C4-2B (cell line): ENCODE measurements around the gene FHIP2A.

Experiments
- H3K27ac ChIP-seq: fragments of 450-650 bp; 2 replicates; pipeline ENCODE4 v1.5.1; 2017
- CTCF ChIP-seq: fragments of 450-650 bp; conservative IDR thresholded peaks from 2 replicates; pipeline ENCODE4 v1.5.1; 2017; ENCODE audit warnings: mild to moderate bottlenecking
- ZFX ChIP-seq: fragments of 450-650 bp; IDR thresholded peaks from 2 replicates; pipeline ENCODE4 v1.6.1; 2017

Gene FHIP2A

GRCh38 chr10:114801411-114801813 is 20.2 kb upstream of the FHIP2A start:
- no peak overlapping the region for H3K27ac ChIP-seq

GRCh38 chr10:114802177-114802576 is 19.4 kb upstream of the FHIP2A start:
- H3K27ac ChIP-seq, result no peak overlapping the region
- TF ChIP-seq ZFX (no peak), CTCF (no peak)

More at GRCh38 chr10:114801411-114801813, 20.2 kb upstream of the FHIP2A start:
- no peak for TF ChIP-seq CTCF

GRCh38 chr10:114806562-114807391 is 14.8 kb upstream of the FHIP2A start:
- H3K27ac ChIP-seq, result no peak overlapping the region

GRCh38 chr10:114808982-114809381 is 12.6 kb upstream of the FHIP2A start:
- H3K27ac ChIP-seq, result no peak overlapping the region
- TF ChIP-seq ZFX (no peak), CTCF (no peak)

More at GRCh38 chr10:114806562-114807391, 14.8 kb upstream of the FHIP2A start:
- TF ChIP-seq ZFX, result no peak
- TF ChIP-seq CTCF, result no peak

- TF ChIP-seq CTCF (no peak), ZFX (no peak)
- H3K27ac ChIP-seq, result no peak overlapping the region
These were observed 10.7 kb upstream of the FHIP2A start for GRCh38 chr10:114810926-114811325.

- no peak overlapping the region for H3K27ac ChIP-seq
- TF ChIP-seq CTCF, result no peak
- TF ChIP-seq ZFX, result no peak
These were observed 9.7 kb upstream of the FHIP2A start for GRCh38 chr10:114811862-114812261.

- TF ChIP-seq ZFX, result no peak
- TF ChIP-seq CTCF, result no peak
These were observed 5.8 kb upstream of the FHIP2A start for GRCh38 chr10:114815791-114816190.

More at GRCh38 chr10:114815791-114816190, 5.8 kb upstream of the FHIP2A start:
- H3K27ac ChIP-seq, result no peak overlapping the region
